IMR-90 (cell line): ENCODE measurements around the gene CCDC70. TPM values are rescaled to one million over a fixed set of nuclear protein-coding genes. Genes with fewer than 3 reads are reported as not detected.

ENCODE experiments used
- ATAC-seq: fragments of 200-7000 bp; cut with Tn5 transposase; 2 replicates; pipeline ENCODE4 v1.9.1; 2020; ENCODE audit warnings: low read depth, mild to moderate bottlenecking, moderate library complexity
- BruUV-seq: library from RNA; stranded (reverse); fragments of 400-500 nt; replicated peaks from 2 replicates; lab custom pipeline; 2021; lab: Mats Ljungman, UMichigan
- CTCF ChIA-PET: fragments of 300-600 bp; formaldehyde crosslinking; extraction: SDS; loops from one replicate; lab custom pipeline; 2021; ENCODE audit warnings: antibody characterized with exemption; lab: Yijun Ruan, JAX
- POLR2A ChIA-PET: fragments of 300-600 bp; sonication (Branson Sonifier 250); formaldehyde crosslinking; loops from one replicate; lab custom pipeline; 2022; ENCODE audit warnings: antibody characterized with exemption; ENCODE audit not compliant: unreplicated experiment; lab: Charles Lee
- DNase-seq: peaks from one replicate; pipeline ENCODE4 v3.0.0; 2013
- H2AFZ ChIP-seq: replicated peaks from 2 replicates; pipeline ENCODE3; 2013; ENCODE audit warnings: low read length, mild to moderate bottlenecking; ENCODE audit not compliant: poor library complexity
- H2AK5ac ChIP-seq: 2 replicates; pipeline ENCODE4 v1.6.1; 2013; ENCODE audit warnings: low read depth, low read length, inconsistent platforms
- H2AK9ac ChIP-seq: replicated peaks from 2 replicates; pipeline ENCODE3; 2013; ENCODE audit warnings: mild to moderate bottlenecking, low read depth, low read length, moderate library complexity; ENCODE audit not compliant: poor library complexity
- H2BK120ac ChIP-seq: 2 replicates; pipeline ENCODE4 v1.6.1; 2013; ENCODE audit warnings: low read depth, low read length, inconsistent platforms
- H2BK15ac ChIP-seq: 3 replicates; pipeline ENCODE4 v1.6.1; 2013; ENCODE audit warnings: low read depth, low read length, inconsistent platforms
- H2BK20ac ChIP-seq: 2 replicates; pipeline ENCODE4 v1.6.1; 2013; ENCODE audit warnings: low read depth, mild to moderate bottlenecking, inconsistent platforms, low read length, moderate library complexity
- H2BK5ac ChIP-seq: 2 replicates; pipeline ENCODE4 v1.6.1; 2013; ENCODE audit warnings: mild to moderate bottlenecking, low read depth, low read length, inconsistent platforms; ENCODE audit not compliant: poor library complexity, severe bottlenecking
- H3K14ac ChIP-seq: replicated peaks from 2 replicates; pipeline ENCODE4 v1.6.1; 2013; ENCODE audit warnings: low read depth, low read length, inconsistent platforms
- H3K18ac ChIP-seq: 2 replicates; pipeline ENCODE4 v1.6.1; 2013; ENCODE audit warnings: low read depth, low read length, control low read depth
- H3K23ac ChIP-seq: 2 replicates; pipeline ENCODE4 v1.6.1; 2013; ENCODE audit warnings: low read depth, low read length, inconsistent platforms
- H3K27ac ChIP-seq: 2 replicates; pipeline ENCODE4 v1.5.1; 2013; ENCODE audit warnings: mild to moderate bottlenecking, control low read depth, low read length; ENCODE audit not compliant: insufficient read depth
- H3K27me3 ChIP-seq: 2 replicates; pipeline ENCODE4 v1.6.1; 2013; ENCODE audit warnings: low read length; ENCODE audit not compliant: control insufficient read depth, insufficient read depth
- H3K36me3 ChIP-seq: 2 replicates; pipeline ENCODE4 v1.6.1; 2013; ENCODE audit warnings: low read length, mixed read lengths; ENCODE audit not compliant: control insufficient read depth, insufficient read depth
- H3K4ac ChIP-seq: 2 replicates; pipeline ENCODE4 v1.6.1; 2013; ENCODE audit warnings: low read depth, low read length, inconsistent platforms
- H3K4me1 ChIP-seq: 2 replicates; pipeline ENCODE4 v1.6.1; 2013; ENCODE audit warnings: low read length, mixed read lengths; ENCODE audit not compliant: control insufficient read depth, insufficient read depth
- H3K4me2 ChIP-seq: 2 replicates; pipeline ENCODE4 v1.6.1; 2013; ENCODE audit warnings: low read depth, mild to moderate bottlenecking, control low read depth, low read length, moderate library complexity
- H3K4me3 ChIP-seq: 2 replicates; pipeline ENCODE4 v1.5.1; 2013; ENCODE audit warnings: low read depth, mild to moderate bottlenecking, control low read depth, low read length, moderate library complexity; ENCODE audit not compliant: insufficient read depth
- H3K56ac ChIP-seq: 2 replicates; pipeline ENCODE4 v1.6.1; 2013; ENCODE audit warnings: low read length, inconsistent platforms; ENCODE audit not compliant: insufficient read depth; ENCODE audit errors: extremely low read depth
- H3K79me1 ChIP-seq, 2 experiments: 2 replicates each; pipeline ENCODE4 v1.6.1; 2013; ENCODE audit warnings: low read length in 2 of 2, inconsistent platforms in 1 of 2, low read depth in 1 of 2
- H3K9ac ChIP-seq: 2 replicates; pipeline ENCODE4 v1.6.1; 2013; ENCODE audit warnings: low read depth, low read length, control low read depth
- H3K9me1 ChIP-seq: 2 replicates; pipeline ENCODE4 v1.6.1; 2013; ENCODE audit warnings: low read length, inconsistent platforms; ENCODE audit not compliant: insufficient read depth
- H3K9me3 ChIP-seq: 2 replicates; pipeline ENCODE4 v1.6.1; 2013; ENCODE audit warnings: low read length; ENCODE audit not compliant: control insufficient read depth, insufficient read depth
- H4K20me1 ChIP-seq: 2 replicates; pipeline ENCODE4 v1.6.1; 2013; ENCODE audit warnings: low read length, inconsistent platforms; ENCODE audit not compliant: insufficient read depth
- H4K5ac ChIP-seq: 2 replicates; pipeline ENCODE4 v1.6.1; 2013; ENCODE audit warnings: mild to moderate bottlenecking, low read depth, low read length, control low read depth
- H4K8ac ChIP-seq, 2 experiments: 2 replicates each; pipeline ENCODE4 v1.6.1; 2013; ENCODE audit warnings: low read depth in 2 of 2, low read length in 2 of 2, control low read depth in 1 of 2, inconsistent platforms in 1 of 2
- H4K91ac ChIP-seq: 2 replicates; pipeline ENCODE4 v1.6.1; 2013; ENCODE audit warnings: low read depth, low read length, inconsistent platforms; ENCODE audit not compliant: insufficient read depth
- BHLHE40 ChIP-seq: fragments of 150-350 bp; IDR thresholded peaks from 2 replicates; pipeline ENCODE4 v1.6.1; 2016; ENCODE audit warnings: mild to moderate bottlenecking, low read depth, low read length
- ELK1 ChIP-seq: fragments of 150-350 bp; IDR thresholded peaks from 2 replicates; pipeline ENCODE4 v1.6.1; 2016; ENCODE audit warnings: low read depth, mild to moderate bottlenecking, low read length, moderate library complexity, borderline replicate concordance
- FOS ChIP-seq: fragments of 150-350 bp; IDR thresholded peaks from 2 replicates; pipeline ENCODE4 v1.6.1; 2016; ENCODE audit warnings: low read depth, low read length
- MAZ ChIP-seq: IDR thresholded peaks from 2 replicates; pipeline ENCODE4 v1.6.1; 2012; ENCODE audit warnings: low read depth, mild to moderate bottlenecking, low read length, improper control_type of control experiment, moderate library complexity, borderline replicate concordance
- NFE2L2 ChIP-seq: fragments of 150-350 bp; IDR thresholded peaks from 2 replicates; pipeline ENCODE4 v1.6.1; 2016; ENCODE audit warnings: low read depth, mild to moderate bottlenecking, low read length
- POLR2A ChIP-seq: IDR thresholded peaks from 2 replicates; pipeline ENCODE4 v1.6.1; 2012; ENCODE audit warnings: mild to moderate bottlenecking, low read depth, low read length
- SMC3 ChIP-seq: fragments of 150-350 bp; IDR thresholded peaks from 2 replicates; pipeline ENCODE4 v1.6.1; 2016; ENCODE audit warnings: low read depth, mild to moderate bottlenecking, antibody characterized with exemption, low read length, moderate library complexity
- USF2 ChIP-seq: fragments of 150-350 bp; IDR thresholded peaks from 2 replicates; pipeline ENCODE4 v1.6.1; 2017; ENCODE audit warnings: mild to moderate bottlenecking, antibody characterized with exemption, low read length, low read depth
- WGBS, 2 experiments: methylation state at CpG; one replicate each; pipeline versions ENCODE4 v1.1.5 to v1.1.7; 2013; ENCODE audit warnings: missing lambda C conversion rate in 2 of 2; ENCODE audit not compliant: insufficient read length in 1 of 2; ENCODE audit errors: extremely low coverage in 2 of 2; 5-methylcytosine and 5-hydroxymethylcytosine counted together
- dilution Hi-C: fragments of 300-500 bp; cut with HindIII; formaldehyde crosslinking; loops from one replicate; pipeline ENCODE4 v1.14.3; 2018; ENCODE audit warnings: low sequenced_read_pairs; ENCODE audit not compliant: unreplicated experiment
- in situ Hi-C: fragments of 300-500 bp; cut with MboI; formaldehyde crosslinking; loops from 3 replicates; pipeline ENCODE4 v1.14.3; 2019; ENCODE audit warnings: low sequenced_read_pairs, inconsistent platforms, mixed read lengths
- intact Hi-C: fragments of 100-400 bp; cut with micrococcal nuclease; formaldehyde crosslinking; loops from 2 replicates; pipeline ENCODE4 v1.10.0; 2022
- polyA plus RNA-seq, 3 experiments: library from polyadenylated mRNA; depleted of rRNA; stranded (reverse); fragments of >200 nt; gene quantifications; 2 replicates each; pipeline ENCODE4 v1.2.3, GENCODE V29; 2012; ENCODE audit warnings: low replicate concordance in 1 of 3
- total RNA-seq: library from RNA; depleted of rRNA; stranded (reverse); fragments of >200 nt; gene quantifications from 2 replicates; pipeline ENCODE4 v1.2.3, GENCODE V29; 2012

Gene CCDC70
- total and polyA plus RNA-seq, 2 of the 4 experiments (the other 2 are of a cell fraction): not detected

GRCh38 chr13:51827254-51827653 is 34.5 kb upstream of the CCDC70 start:
- Histone ChIP-seq H3K9me3 (no peaks in the 10 kb centered on the region), H2BK20ac (no peak overlapping the region), H3K36me3 (no peaks in the 10 kb centered on the region), H3K18ac (no peak overlapping the region), H2AK9ac (no peak overlapping the region), H3K4me3 (no peak overlapping the region), H2BK15ac (no peak overlapping the region), H2BK120ac (no peak overlapping the region), H3K56ac (no peak overlapping the region), H4K5ac (no peak overlapping the region), H3K4me2 (no peak overlapping the region), H3K14ac (no peak overlapping the region), H3K23ac (no peak overlapping the region), H2AFZ (no peak overlapping the region), H3K27ac (no peak overlapping the region), H4K20me1 (no peaks in the 10 kb centered on the region), H2AK5ac (no peak overlapping the region), H3K4me1 (no peaks in the 10 kb centered on the region), H3K27me3 (peaks cover 61% of the 10 kb centered on the region), H3K4ac (no peak overlapping the region), H3K9ac (no peak overlapping the region), H4K8ac (no peak overlapping the region), H2BK5ac (no peak overlapping the region), H3K9me1 (no peaks in the 10 kb centered on the region), H4K91ac (no peak overlapping the region), H3K79me1 (no peaks in the 10 kb centered on the region)
- POLR2A ChIA-PET: no interaction called here
- no TSS peak for BruUV-seq
- DNase-seq (no peak), ATAC-seq (no peak)
- in situ Hi-C loops (no loop called here), dilution Hi-C loops (no loop called here), intact Hi-C loops (no loop called here)
- no CpG with 5 or more reads among the region's 4 CpGs for WGBS, 2 experiments
- CTCF ChIA-PET: no interaction called here
- TF ChIP-seq SMC3: no peak
- no peak for TF ChIP-seq POLR2A
- no peak for TF ChIP-seq NFE2L2
- TF ChIP-seq FOS: no peak
- TF ChIP-seq MAZ: no peak
- TF ChIP-seq USF2: no peak
- no peak for TF ChIP-seq BHLHE40
- TF ChIP-seq ELK1: no peak
